AG04450 (cell line): ENCODE data around the gene RING1. TPM values are rescaled to one million over a fixed set of nuclear protein-coding genes. Genes with fewer than 3 reads are reported as not detected.
"Not testable (repeated sequence)": the region's sequence is repeated elsewhere in the genome, so short reads cannot be mapped to it uniquely, and the experiment has no call there.

Experiments used
- CTCF ChIA-PET: fragments of 300-600, 350-600 bp; formaldehyde crosslinking; extraction: SDS; loops from one replicate; lab custom pipeline; 2022; ENCODE audit warnings: antibody characterized with exemption, inconsistent platforms; lab: Charles Lee
- POLR2A ChIA-PET: fragments of 350-600 bp; formaldehyde crosslinking; extraction: SDS; loops from one replicate; lab custom pipeline; 2021; ENCODE audit warnings: antibody characterized with exemption, inconsistent platforms; lab: Yijun Ruan, JAX
- DNase-seq: peaks from one replicate; pipeline ENCODE4 v3.0.0-alpha.2; 2011; ENCODE audit warnings: low read depth, low spot score
- H3K27ac ChIP-seq: one replicate; pipeline ENCODE4 v1.5.1; 2012; ENCODE audit warnings: low read depth, low read length, control low read depth
- H3K27me3 ChIP-seq: one replicate; pipeline ENCODE4 v1.6.0; 2012; ENCODE audit warnings: low read length; ENCODE audit not compliant: control insufficient read depth, insufficient read depth
- H3K4me3 ChIP-seq: 2 replicates; pipeline ENCODE4 v1.5.1; 2011; ENCODE audit warnings: mild to moderate bottlenecking, low read depth, low read length, control low read depth
- H3K9me3 ChIP-seq: 2 replicates; pipeline ENCODE4 v1.5.1; 2012; ENCODE audit warnings: low read length; ENCODE audit not compliant: control insufficient read depth, insufficient read depth
- CTCF ChIP-seq: IDR thresholded peaks from 2 replicates; pipeline ENCODE4 v1.5.1; 2011; ENCODE audit warnings: low read depth, low read length, control low read depth, inconsistent platforms
- polyA plus RNA-seq: library from polyadenylated mRNA; depleted of rRNA; stranded (reverse); fragments of >200 nt; gene quantifications from 2 replicates; pipeline ENCODE4 v1.2.3, GENCODE V29; 2011

Gene RING1
- polyA plus RNA-seq, 1 experiment = 23.8 TPM

DNA sequence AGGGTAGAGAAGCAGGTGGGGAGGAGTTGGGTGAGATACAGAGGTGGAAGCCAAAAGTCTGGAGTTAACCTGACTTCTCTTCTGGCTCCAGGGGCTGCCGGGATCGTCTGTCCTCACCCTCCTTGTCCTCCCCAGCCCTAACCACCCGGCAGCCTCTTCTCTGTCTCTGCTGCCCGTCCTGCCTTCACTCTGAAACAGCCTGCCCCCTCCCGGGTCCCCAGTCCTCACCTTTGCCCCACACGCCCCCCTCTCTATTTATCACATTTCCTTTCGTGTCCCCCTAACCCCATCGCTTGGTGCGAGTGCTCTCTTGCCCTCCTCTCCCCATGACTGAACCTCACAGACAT, 5.7 kb downstream of the RING1 start:
- DNase-seq = no peak
- Histone ChIP-seq H3K27me3 (peaks cover 11% of the 10 kb centered on the region), H3K9me3 (no peaks in the 10 kb centered on the region), H3K4me3 (peak overlapping the region; percentile 64), H3K27ac (no peak overlapping the region)
- POLR2A ChIA-PET = no interaction called here
- no peak for TF ChIP-seq CTCF
- CTCF ChIA-PET = no interaction called here

GRCh38 chr6:33215271-33216116, 7.2 kb downstream of the RING1 start:
- H3K27ac ChIP-seq = no peak overlapping the region
- H3K4me3 ChIP-seq = no peak overlapping the region
- ChIA-PET POLR2A (interaction anchor here (0.5 kb wide), 1 partner anchor 11 kb away, joined by 3 read pairs; no protein-coding TSS in a partner anchor), CTCF (interaction anchor here (0.6 to 0.7 kb wide), 2 partner anchors 17 to 33 kb away, joined by 3 read pairs; no protein-coding TSS in a partner anchor)
- no peak for TF ChIP-seq CTCF
- H3K9me3 ChIP-seq = no peaks in the 10 kb centered on the region
- peaks cover 11% of the 10 kb centered on the region for H3K27me3 ChIP-seq
- no peak for DNase-seq

DNA sequence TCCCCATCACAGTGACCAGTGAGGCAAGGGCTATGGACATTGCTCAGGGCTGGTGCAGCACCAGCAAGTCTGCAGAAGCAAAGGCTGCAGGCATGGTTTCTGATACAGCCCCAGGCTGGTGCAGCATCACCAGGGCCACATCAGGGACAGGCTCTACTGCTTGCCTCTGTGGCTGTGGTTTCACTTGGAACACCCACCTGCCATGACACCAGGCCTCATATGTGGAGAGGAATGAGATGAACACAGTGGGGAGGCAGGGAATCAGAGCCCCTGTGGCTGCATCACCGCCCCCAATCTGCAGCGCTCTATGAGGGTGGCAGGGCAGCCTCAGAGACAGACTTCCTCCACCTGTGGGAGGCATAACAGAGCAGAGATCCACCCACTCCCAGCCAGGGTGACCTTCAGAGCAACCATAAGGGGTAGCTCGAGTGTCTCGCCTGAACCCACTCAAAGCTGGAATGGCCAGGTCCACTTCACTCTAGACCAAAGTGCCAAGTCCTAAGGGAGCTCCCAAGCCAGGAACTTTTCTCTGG, 7.9 kb downstream of the RING1 start:
- DNase-seq = no peak
- CTCF ChIA-PET = no interaction called here
- no peak overlapping the region for H3K4me3 ChIP-seq
- peaks cover 11% of the 10 kb centered on the region for H3K27me3 ChIP-seq
- H3K27ac ChIP-seq = no peak overlapping the region
- no peak for TF ChIP-seq CTCF
- POLR2A ChIA-PET = no interaction called here
- H3K9me3 ChIP-seq = no peaks in the 10 kb centered on the region

GRCh38 chr6:33217246-33217645, 8.9 kb downstream of the RING1 start:
- CTCF ChIA-PET = no interaction called here
- TF ChIP-seq CTCF = no peak
- no peak for DNase-seq
- POLR2A ChIA-PET = no interaction called here
- Histone ChIP-seq H3K27me3 (peaks cover 14% of the 10 kb centered on the region), H3K4me3 (no peak overlapping the region), H3K9me3 (no peaks in the 10 kb centered on the region), H3K27ac (no peak overlapping the region)

DNA sequence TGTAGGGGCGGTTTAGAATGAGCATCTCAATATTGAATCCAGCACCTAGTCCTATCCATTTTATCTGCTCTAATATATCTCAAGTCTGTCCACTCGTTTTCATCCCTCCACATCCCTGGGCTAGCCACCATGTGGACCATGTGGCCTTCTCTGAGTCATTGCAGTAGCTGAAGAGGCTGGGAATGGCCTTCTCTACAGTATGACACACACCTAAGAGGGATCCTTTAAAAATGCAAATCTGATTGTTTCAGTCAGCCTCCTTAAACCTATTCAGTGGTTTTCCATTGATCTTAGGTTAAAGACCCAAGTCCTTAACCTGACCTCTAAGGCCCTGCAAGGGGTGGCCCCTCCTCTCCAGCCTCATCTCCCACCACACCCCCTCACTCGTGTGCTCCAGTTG, 9.4 kb downstream of the RING1 start:
- Histone ChIP-seq H3K9me3 (no peaks in the 10 kb centered on the region), H3K27me3 (peaks cover 14% of the 10 kb centered on the region), H3K27ac (no peak overlapping the region), H3K4me3 (no peak overlapping the region)
- POLR2A ChIA-PET = no interaction called here
- no peak for TF ChIP-seq CTCF
- DNase-seq = no peak
- CTCF ChIA-PET = no interaction called here

DNA sequence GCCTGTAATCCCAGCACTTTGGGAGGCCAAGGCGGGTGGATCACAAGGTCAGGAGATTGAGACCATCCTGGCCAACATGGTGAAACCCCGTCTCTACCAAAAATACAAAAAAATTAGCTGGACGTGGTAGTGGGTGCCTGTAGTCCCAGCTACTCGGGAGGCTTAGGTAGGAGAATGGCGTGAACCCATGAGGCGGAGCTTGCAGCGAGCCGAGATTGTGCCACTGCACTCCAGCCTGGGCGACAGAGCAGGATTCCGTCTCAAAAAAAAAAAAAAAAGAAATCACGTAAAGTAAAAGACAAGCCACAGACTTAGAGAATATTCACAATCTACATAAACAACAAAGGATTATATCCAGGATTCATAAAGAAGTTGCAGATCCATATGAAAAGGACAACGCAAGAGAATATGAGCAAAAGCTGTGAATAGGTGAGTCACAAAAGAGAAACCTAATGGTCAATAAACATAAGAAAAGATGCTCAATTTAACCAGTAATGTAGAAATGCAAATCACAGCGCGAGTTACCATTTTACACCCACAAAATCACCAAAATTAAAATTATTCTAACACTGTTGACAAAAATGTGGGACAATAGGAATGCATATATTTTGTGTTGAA, 18.3 kb downstream of the RING1 start:
- not testable (repeated sequence) for H3K27ac ChIP-seq, H3K4me3 ChIP-seq, DNase-seq, H3K27me3 ChIP-seq, H3K9me3 ChIP-seq
- POLR2A ChIA-PET = interaction anchor here (0.7 kb wide), 1 partner anchor 12 kb away, joined by 3 read pairs; no protein-coding TSS in a partner anchor
- CTCF ChIA-PET = interaction anchor here (0.6 to 2.6 kb wide), 3 partner anchors 22 to 27 kb away, joined by 5 to 13 read pairs (median 6); no protein-coding TSS in a partner anchor
